ENCODE data around the gene PEX6.

- TF ChIP-seq POLR2A (IDR thresholded peaks at IDR 0.05), result no peak
- no peak for TF ChIP-seq CTCF (IDR thresholded peaks at IDR 0.05)
Observed at GRCh38 chr6:42987533-42988451, 8.8 kb upstream of the PEX6 start.
